DND-41 (cell line): ENCODE results near the gene RFC5.

ENCODE experiments used
- CTCF ChIP-seq: IDR thresholded peaks from 2 replicates; pipeline ENCODE4 v1.5.1; 2012; ENCODE audit warnings: borderline replicate concordance, low read length, moderate library complexity, mild to moderate bottlenecking; ENCODE audit not compliant: poor library complexity, severe bottlenecking; ENCODE audit errors: extremely low read depth
- EZH2 ChIP-seq: IDR thresholded peaks from 3 replicates; pipeline ENCODE4 v1.6.1; 2012; ENCODE audit warnings: borderline replicate concordance, low read depth, mild to moderate bottlenecking, moderate library complexity, low read length, inconsistent platforms; ENCODE audit not compliant: severe bottlenecking

- no peak for TF ChIP-seq CTCF
- no peak for TF ChIP-seq EZH2
These were observed 43.1 kb downstream of the RFC5 start for GRCh38 chr12:118059341-118060191.
